HFF-Myc (cell line): ENCODE data around the gene SYNPO2.

Source experiments
- DNase-seq: peaks from one replicate; pipeline ENCODE4 v3.0.0-alpha.2; 2011; ENCODE audit warnings: low read depth; ENCODE audit errors: extremely low read depth
- H3K4me3 ChIP-seq: replicated peaks from 2 replicates; pipeline ENCODE4 v1.5.1; 2011; ENCODE audit warnings: low read depth, mild to moderate bottlenecking, control low read depth, low read length
- TF ChIP-seq, protein P1 (sequence below): IDR thresholded peaks from 2 replicates; pipeline ENCODE4 v1.5.1; 2012; ENCODE audit warnings: mild to moderate bottlenecking, low read depth, low read length, control low read depth; ENCODE audit errors: missing control alignments

SYNPO2 gene

GRCh38 chr4:118992149-118992548 is 103.5 kb downstream of the SYNPO2 start:
- H3K4me3 ChIP-seq: no peak overlapping the region
- no peak for DNase-seq
- TF ChIP-seq, protein P1, sequence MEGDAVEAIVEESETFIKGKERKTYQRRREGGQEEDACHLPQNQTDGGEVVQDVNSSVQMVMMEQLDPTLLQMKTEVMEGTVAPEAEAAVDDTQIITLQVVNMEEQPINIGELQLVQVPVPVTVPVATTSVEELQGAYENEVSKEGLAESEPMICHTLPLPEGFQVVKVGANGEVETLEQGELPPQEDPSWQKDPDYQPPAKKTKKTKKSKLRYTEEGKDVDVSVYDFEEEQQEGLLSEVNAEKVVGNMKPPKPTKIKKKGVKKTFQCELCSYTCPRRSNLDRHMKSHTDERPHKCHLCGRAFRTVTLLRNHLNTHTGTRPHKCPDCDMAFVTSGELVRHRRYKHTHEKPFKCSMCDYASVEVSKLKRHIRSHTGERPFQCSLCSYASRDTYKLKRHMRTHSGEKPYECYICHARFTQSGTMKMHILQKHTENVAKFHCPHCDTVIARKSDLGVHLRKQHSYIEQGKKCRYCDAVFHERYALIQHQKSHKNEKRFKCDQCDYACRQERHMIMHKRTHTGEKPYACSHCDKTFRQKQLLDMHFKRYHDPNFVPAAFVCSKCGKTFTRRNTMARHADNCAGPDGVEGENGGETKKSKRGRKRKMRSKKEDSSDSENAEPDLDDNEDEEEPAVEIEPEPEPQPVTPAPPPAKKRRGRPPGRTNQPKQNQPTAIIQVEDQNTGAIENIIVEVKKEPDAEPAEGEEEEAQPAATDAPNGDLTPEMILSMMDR: no peak

DNA sequence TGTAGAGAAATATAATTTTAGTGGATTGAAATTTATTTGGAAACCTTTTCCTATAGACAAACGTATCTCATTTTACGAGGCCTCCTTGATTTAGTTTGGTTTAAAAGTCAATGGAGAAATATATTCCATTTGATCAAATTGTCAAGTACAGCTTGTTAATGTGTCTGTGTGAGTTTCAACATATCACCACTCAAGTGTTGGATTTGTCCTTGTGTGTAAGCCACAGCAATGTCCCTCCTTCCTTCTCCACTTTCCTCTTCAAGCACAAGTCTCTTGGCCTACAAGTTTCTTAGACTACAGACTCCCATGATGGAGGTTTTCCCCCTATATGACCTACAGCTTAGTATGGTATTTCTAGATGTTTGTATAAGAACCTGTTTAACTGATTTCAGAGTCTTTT is 104.7 kb downstream of the SYNPO2 start:
- DNase-seq: no peak
- H3K4me3 ChIP-seq: no peak overlapping the region
- TF ChIP-seq, protein P1: no peak

DNA sequence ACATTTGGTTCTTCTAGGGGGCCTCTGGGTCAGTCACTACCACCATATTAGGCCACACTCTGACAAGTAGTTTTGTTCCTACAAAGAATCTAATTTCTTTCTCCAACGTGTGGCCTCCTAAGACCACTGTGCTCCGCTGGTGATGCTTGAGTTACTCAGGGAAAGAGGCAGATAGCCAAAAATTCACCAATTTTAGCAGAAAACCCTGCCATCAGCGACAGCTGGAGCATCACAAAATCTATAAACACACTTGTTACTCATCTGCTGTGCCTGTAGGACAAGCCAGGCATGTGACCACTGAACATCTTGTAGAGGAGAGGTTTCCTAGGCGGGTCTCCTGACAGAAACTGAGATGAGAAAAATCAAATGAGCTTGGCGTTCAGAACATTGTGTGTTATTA is 105.4 kb downstream of the SYNPO2 start:
- no peak for DNase-seq
- no peak overlapping the region for H3K4me3 ChIP-seq
- TF ChIP-seq, protein P1: no peak

DNA sequence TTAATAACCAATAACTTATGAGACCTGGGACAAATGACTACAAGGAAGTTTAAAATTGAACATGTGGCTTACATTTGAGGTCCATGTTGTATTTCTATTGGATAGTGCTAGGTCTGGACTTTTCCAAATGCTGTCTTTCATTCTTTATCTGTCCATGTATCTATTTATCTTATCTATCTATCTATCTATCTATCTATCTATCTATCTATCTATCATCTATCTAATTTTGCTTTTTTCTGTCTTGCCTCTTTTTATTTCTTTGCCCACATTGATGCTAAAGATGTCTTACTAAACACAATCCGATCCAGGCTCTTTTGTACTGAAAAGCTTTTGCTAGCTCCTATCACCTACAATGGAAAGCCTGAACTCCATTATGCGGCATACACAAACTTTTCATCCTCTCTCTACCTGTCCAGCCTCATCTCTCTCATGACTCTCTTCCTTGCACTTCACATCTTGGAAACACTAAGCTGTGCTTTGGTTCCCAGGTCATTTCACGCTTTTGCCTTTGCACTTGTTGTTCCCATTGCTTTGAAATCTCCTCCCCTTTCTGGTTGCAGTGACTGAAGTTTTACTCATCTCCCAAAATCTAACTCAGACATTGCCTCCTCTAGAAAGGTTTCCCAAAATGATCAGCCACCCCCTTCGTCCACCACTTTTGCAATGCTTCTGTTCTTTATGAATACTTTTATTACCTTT is 107.2 kb downstream of the SYNPO2 start:
- TF ChIP-seq, protein P1: no peak
- DNase-seq: no peak
- H3K4me3 ChIP-seq: no peak overlapping the region

GRCh38 chr4:118997601-118998000 is 108.9 kb downstream of the SYNPO2 start:
- H3K4me3 ChIP-seq: no peak overlapping the region
- DNase-seq: no peak

DNA sequence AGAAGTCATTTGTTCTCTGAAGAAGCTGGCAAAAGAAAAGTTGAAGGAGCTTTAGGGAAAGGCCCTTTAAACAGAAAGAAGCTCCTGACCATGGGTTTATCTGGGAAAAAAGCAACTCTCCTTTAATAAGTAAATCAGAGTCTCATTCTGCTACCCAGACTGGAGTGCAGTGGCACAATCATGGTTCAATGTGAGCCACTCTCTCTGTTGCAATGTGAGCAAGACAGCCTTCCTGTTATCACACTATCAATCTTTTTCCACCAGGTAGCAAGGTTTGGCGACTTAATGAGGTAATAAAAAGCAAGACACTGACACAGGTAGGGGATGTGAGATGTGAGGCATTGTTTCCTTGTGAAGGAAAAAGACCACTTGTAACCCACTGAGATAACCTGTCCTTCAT is 111.3 kb downstream of the SYNPO2 start:
- TF ChIP-seq, protein P1: no peak
- H3K4me3 ChIP-seq: no peak overlapping the region
- DNase-seq: no peak

More at GRCh38 chr4:118997601-118998000, 108.9 kb downstream of the SYNPO2 start:
- TF ChIP-seq, protein P1: no peak

- DNase-seq: no peak
- no peak overlapping the region for H3K4me3 ChIP-seq
- TF ChIP-seq, protein P1: no peak
Measured at GRCh38 chr4:119000400-119000799, 111.7 kb downstream of the SYNPO2 start.
